Activated CD4-positive, alpha-beta T cell treated with anti-CD3 and anti-CD28 coated beads, Interleukin-10, Interleukin-2, amounts not matched to agents 100 ng/mL and 50 ng/mL, durations not matched to agents 16 hours and 8 hours (primary cell): ENCODE measurements around the gene WDR19.
A peak's percentile ranks its signal among the peaks of the same experiment; 100 is the strongest.
"Not testable (repeated sequence)": the region's sequence is repeated elsewhere in the genome, so short reads cannot be mapped to it uniquely, and the experiment has no call there.

ENCODE experiments used
- DNase-seq: peaks from one replicate; pipeline ENCODE4 v3.0.0-alpha.2; 2020

WDR19 gene

GRCh38 chr4:39233783-39234182 is 51.5 kb downstream of the WDR19 start:
- DNase-seq, result no peak

- DNase-seq, result no peak
Observed at GRCh38 chr4:39235021-39235420, 52.7 kb downstream of the WDR19 start.

GRCh38 chr4:39235696-39236095 is 53.4 kb downstream of the WDR19 start:
- DNase-seq, result no peak

- DNase-seq, result no peak
Observed at GRCh38 chr4:39237179-39237578, 54.9 kb downstream of the WDR19 start.

GRCh38 chr4:39243462-39243861 is 61.1 kb downstream of the WDR19 start:
- DNase-seq, result no peak

- no peak for DNase-seq
Observed at GRCh38 chr4:39255266-39255665, 72.9 kb downstream of the WDR19 start.

GRCh38 chr4:39255871-39256270 is 73.5 kb downstream of the WDR19 start:
- DNase-seq, result no peak

- no peak for DNase-seq
Observed at GRCh38 chr4:39256436-39256835, 74.1 kb downstream of the WDR19 start.

- DNase-seq, result no peak
Observed at GRCh38 chr4:39259571-39260330, 77.4 kb downstream of the WDR19 start.

GRCh38 chr4:39263895-39264294 is 81.6 kb downstream of the WDR19 start:
- DNase-seq, result no peak

- DNase-seq, result no peak
Observed at GRCh38 chr4:39274503-39274902, 92.2 kb downstream of the WDR19 start.

GRCh38 chr4:39277661-39278060 is 95.3 kb downstream of the WDR19 start:
- DNase-seq, result not testable (repeated sequence)

GRCh38 chr4:39278476-39278875 is 96.1 kb downstream of the WDR19 start:
- no peak for DNase-seq

GRCh38 chr4:39279416-39279815 is 97.1 kb downstream of the WDR19 start:
- DNase-seq, result no peak

GRCh38 chr4:39280770-39281169 is 98.4 kb downstream of the WDR19 start:
- DNase-seq, result no peak

- peak; percentile 69 for DNase-seq
Observed at GRCh38 chr4:39285111-39285795, 102.9 kb downstream of the WDR19 start.

GRCh38 chr4:39285853-39286252 is 103.5 kb downstream of the WDR19 start:
- no peak for DNase-seq

GRCh38 chr4:39286263-39286662 is 103.9 kb downstream of the WDR19 start:
- no peak for DNase-seq

- DNase-seq, result no peak
Observed at GRCh38 chr4:39287223-39287622, 104.9 kb downstream of the WDR19 start.

GRCh38 chr4:39291686-39292085 is 109.4 kb downstream of the WDR19 start:
- DNase-seq, result peak; percentile 25

- not testable (repeated sequence) for DNase-seq
Observed at GRCh38 chr4:39292433-39292832, 110.1 kb downstream of the WDR19 start.

GRCh38 chr4:39295784-39296183 is 113.5 kb downstream of the WDR19 start:
- DNase-seq, result no peak

GRCh38 chr4:39302901-39303300 is 120.6 kb downstream of the WDR19 start:
- DNase-seq, result no peak

GRCh38 chr4:39303871-39304270 is 121.5 kb downstream of the WDR19 start:
- no peak for DNase-seq

GRCh38 chr4:39304651-39305050 is 122.3 kb downstream of the WDR19 start:
- no peak for DNase-seq
